Measurements from ENCODE around the gene SLC45A3.

Gene SLC45A3

DNA sequence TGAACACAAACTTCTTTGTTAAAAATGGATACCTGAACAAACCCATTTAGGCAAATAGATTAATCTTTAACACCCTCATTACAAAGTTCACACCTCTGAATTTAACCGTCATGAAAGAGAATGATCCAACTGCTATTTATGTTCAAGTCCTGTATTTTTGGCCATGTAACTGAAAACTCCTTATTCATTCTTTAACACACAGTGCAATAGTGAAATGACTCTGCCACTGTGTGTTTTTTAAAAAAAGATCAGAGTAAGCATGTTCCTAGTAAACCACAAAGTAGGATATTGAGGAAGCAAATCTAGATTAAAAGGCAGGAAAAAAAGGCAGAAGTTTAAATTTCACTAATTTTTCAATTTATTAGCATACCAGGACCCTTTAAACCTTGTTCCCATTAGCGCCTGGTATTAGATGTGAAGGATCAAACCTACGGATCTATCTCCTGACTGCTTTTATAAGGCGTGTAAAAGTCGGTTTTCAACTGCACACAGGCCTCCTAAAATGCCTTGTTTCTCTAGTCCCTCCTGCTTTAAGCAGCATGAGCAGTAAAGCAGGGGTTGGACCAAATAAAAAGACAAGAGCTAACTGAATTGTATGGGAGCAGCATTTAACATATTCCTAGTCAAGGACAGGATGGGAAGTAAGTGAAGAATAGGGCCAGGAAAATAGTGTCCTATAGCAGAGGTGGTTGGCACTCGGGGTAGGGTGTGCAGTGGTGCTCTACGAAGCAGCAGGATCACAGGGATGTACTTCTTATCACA, 36.2 kb upstream of the SLC45A3 start:
- Histone ChIP-seq H3K4me1 (ENCODE audit: control insufficient read depth, insufficient read depth, low read length) (peaks cover 7% of the 10 kb centered on the region), H3K36me3 (ENCODE audit: control insufficient read depth in 2 of 2, insufficient read depth in 1 of 2, low read length in 2 of 2) (peaks cover 54 to 77% of the 10 kb centered on the region in 2 experiments), H3K9me3 (ENCODE audit: control insufficient read depth, insufficient read depth, low read depth, low read length) (no peaks in the 10 kb centered on the region), H3K27ac (ENCODE audit: extremely low read depth, low read depth, low read length) (no peak overlapping the region), H3K4me3 (ENCODE audit: low read depth, low read length) (no peak overlapping the region)
- CTCF ChIA-PET = no interaction called here
- POLR2A ChIA-PET = no interaction called here
- TF ChIP-seq PRDM6 (tag by site-specific recombination; IDR thresholded peaks at IDR 0.05) (peak; percentile 30; the same call in 1 of the 2 replicates), ZNF211 (tag by site-specific recombination; IDR thresholded peaks at IDR 0.05; ENCODE audit: low read depth) (no peak), HOXC10 (CRISPR knock-in tag; IDR thresholded peaks at IDR 0.05) (no peak), PRDM10 (tag by site-specific recombination; IDR thresholded peaks at IDR 0.05) (no peak), RBAK (tag by site-specific recombination; IDR thresholded peaks at IDR 0.05) (no peak), ZNF544 (tag by site-specific recombination; IDR thresholded peaks at IDR 0.05) (no peak), ZNF48 (tag by site-specific recombination; IDR thresholded peaks at IDR 0.05) (no peak), ZNF600 (tag by site-specific recombination; IDR thresholded peaks at IDR 0.05) (peak; percentile 66; the same call in 1 of the 2 replicates), ZNF473 (tag by site-specific recombination; IDR thresholded peaks at IDR 0.05) (no peak)

DNA sequence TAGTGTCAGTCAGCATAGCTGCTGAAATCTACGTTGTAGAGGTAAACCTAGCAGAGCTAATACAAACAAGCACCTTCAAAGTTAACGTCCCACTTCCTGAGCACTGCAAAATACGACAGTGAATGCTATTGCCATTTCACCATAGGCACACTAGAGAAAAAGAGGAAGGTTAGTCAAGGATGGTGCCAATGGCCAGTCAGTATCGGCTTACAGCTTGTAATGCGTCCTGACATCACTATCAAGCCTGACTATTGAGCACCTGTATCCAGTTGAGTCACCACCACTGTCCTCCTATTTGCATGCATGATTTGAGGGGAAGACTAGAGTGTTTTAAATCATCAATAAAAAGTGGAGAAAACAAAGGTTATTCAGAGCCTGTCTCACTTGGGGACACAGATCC, 35.3 kb upstream of the SLC45A3 start:
- no peak overlapping the region for H3K27ac ChIP-seq (ENCODE audit: extremely low read depth, low read depth, low read length)
- CTCF ChIA-PET = interaction anchor here (0.7 to 10.0 kb wide), 3 partner anchors 58 to 191 kb away, joined by 3 to 359 read pairs (median 4); no protein-coding TSS in a partner anchor
- no peak overlapping the region for H3K4me3 ChIP-seq (ENCODE audit: low read depth, low read length)
- peaks cover 7% of the 10 kb centered on the region for H3K4me1 ChIP-seq (ENCODE audit: control insufficient read depth, insufficient read depth, low read length)
- H3K36me3 ChIP-seq (ENCODE audit: control insufficient read depth in 2 of 2, insufficient read depth in 1 of 2, low read length in 2 of 2) = peaks cover 45 to 73% of the 10 kb centered on the region in 2 experiments
- H3K9me3 ChIP-seq (ENCODE audit: control insufficient read depth, insufficient read depth, low read depth, low read length) = no peaks in the 10 kb centered on the region
- POLR2A ChIA-PET = no interaction called here
- TF ChIP-seq SP7 (tag by site-specific recombination; IDR thresholded peaks at IDR 0.05) (0 out of 2 replicates have a peak, but pooled peaks have one; percentile 14), SCRT2 (tag by site-specific recombination; IDR thresholded peaks at IDR 0.05) (peak; percentile 86), PRDM4 (tag by site-specific recombination; IDR thresholded peaks at IDR 0.05) (no peak), ZSCAN16 (tag by site-specific recombination; IDR thresholded peaks at IDR 0.05) (no peak), PRDM10 (tag by site-specific recombination; IDR thresholded peaks at IDR 0.05) (no peak), ZBTB17 (tag by site-specific recombination; IDR thresholded peaks at IDR 0.05) (peak; percentile 20; the same call in 1 of the 2 replicates)
- TF ChIP-seq, protein P1, sequence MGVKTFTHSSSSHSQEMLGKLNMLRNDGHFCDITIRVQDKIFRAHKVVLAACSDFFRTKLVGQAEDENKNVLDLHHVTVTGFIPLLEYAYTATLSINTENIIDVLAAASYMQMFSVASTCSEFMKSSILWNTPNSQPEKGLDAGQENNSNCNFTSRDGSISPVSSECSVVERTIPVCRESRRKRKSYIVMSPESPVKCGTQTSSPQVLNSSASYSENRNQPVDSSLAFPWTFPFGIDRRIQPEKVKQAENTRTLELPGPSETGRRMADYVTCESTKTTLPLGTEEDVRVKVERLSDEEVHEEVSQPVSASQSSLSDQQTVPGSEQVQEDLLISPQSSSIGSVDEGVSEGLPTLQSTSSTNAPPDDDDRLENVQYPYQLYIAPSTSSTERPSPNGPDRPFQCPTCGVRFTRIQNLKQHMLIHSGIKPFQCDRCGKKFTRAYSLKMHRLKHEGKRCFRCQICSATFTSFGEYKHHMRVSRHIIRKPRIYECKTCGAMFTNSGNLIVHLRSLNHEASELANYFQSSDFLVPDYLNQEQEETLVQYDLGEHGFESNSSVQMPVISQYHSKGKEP (tag by site-specific recombination; IDR thresholded peaks at IDR 0.05) = 0 out of 2 replicates have a peak, but pooled peaks have one; percentile 27
- TF ChIP-seq, protein P2, sequence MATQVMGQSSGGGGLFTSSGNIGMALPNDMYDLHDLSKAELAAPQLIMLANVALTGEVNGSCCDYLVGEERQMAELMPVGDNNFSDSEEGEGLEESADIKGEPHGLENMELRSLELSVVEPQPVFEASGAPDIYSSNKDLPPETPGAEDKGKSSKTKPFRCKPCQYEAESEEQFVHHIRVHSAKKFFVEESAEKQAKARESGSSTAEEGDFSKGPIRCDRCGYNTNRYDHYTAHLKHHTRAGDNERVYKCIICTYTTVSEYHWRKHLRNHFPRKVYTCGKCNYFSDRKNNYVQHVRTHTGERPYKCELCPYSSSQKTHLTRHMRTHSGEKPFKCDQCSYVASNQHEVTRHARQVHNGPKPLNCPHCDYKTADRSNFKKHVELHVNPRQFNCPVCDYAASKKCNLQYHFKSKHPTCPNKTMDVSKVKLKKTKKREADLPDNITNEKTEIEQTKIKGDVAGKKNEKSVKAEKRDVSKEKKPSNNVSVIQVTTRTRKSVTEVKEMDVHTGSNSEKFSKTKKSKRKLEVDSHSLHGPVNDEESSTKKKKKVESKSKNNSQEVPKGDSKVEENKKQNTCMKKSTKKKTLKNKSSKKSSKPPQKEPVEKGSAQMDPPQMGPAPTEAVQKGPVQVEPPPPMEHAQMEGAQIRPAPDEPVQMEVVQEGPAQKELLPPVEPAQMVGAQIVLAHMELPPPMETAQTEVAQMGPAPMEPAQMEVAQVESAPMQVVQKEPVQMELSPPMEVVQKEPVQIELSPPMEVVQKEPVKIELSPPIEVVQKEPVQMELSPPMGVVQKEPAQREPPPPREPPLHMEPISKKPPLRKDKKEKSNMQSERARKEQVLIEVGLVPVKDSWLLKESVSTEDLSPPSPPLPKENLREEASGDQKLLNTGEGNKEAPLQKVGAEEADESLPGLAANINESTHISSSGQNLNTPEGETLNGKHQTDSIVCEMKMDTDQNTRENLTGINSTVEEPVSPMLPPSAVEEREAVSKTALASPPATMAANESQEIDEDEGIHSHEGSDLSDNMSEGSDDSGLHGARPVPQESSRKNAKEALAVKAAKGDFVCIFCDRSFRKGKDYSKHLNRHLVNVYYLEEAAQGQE (tag by site-specific recombination; IDR thresholded peaks at IDR 0.05) = no peak
